Stimulated activated CD8-positive, alpha-beta memory T cell treated with anti-CD3 and anti-CD28 coated beads, Interleukin-12 subunit alpha, Interleukin-12 subunit beta, amount 100 ng/mL, for 24 hours (primary cell): ENCODE measurements around the gene TNFRSF6B.
"Not testable (repeated sequence)": the region's sequence is repeated elsewhere in the genome, so short reads cannot be mapped to it uniquely, and the experiment has no call there.

Source experiments
- DNase-seq: peaks from one replicate; pipeline ENCODE4 v3.0.0-alpha.2; 2020; ENCODE audit errors: extremely low read depth

TNFRSF6B gene

DNA sequence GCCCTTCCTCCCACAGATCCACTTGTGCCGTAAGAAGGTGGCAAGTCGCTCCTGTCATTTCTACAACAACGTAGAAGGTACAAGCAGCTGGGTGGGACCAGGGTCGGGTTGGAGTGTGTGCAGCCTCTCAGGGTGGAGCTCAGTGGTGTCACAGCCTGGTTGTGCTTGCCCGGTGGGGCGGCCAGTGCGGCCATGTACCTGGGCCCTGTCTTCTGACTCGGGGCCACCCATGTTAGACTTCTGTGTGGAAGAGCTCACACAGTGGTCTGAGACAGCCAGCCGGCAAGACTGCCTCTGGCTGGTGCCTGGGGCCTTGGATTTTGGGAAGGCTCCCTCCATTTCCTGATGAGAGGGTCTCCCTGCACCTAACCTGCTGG, 33.7 kb upstream of the TNFRSF6B start:
- DNase-seq, result no peak

- DNase-seq, result no peak
These were observed 33.0 kb upstream of the TNFRSF6B start for GRCh38 chr20:63663332-63664066.

GRCh38 chr20:63664143-63664851, 32.2 kb upstream of the TNFRSF6B start:
- DNase-seq, result no peak

DNA sequence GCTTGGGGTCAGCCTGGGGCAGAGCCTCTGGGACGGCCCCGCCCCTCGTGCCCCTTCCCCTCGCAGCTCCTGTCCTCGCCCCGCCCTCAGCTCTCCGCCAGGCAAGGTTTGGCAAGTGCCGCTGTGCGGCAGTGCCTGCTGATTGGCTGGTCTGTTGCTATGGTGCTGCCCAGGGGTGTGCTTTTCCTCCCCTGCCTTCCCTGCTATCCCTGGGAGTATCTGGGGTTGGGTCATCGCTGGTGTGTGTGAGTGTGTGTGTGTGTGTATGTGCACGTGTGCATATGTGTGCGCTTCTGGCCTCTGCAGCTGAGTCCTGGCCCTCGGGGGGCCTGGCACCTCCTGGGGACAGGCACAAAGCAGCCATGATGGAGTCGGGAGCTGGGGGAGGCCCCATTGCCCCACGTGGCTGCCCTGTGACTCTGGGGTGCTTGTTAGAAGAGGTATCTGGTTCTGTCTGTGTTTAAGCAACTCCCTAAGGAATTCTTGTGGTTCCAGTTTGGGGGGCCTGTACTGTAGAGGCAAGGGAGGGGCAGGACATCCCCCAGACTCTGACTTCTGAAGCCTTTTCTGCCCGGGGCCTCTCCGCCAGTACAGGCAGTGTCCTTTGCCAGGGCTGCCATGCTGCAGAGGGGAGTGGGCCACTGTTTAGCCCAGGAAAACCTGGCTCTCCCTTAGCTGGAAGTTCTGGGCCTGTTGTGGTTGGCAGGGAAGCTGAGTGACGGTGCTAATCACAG, 31.4 kb upstream of the TNFRSF6B start:
- DNase-seq, result no peak

DNA sequence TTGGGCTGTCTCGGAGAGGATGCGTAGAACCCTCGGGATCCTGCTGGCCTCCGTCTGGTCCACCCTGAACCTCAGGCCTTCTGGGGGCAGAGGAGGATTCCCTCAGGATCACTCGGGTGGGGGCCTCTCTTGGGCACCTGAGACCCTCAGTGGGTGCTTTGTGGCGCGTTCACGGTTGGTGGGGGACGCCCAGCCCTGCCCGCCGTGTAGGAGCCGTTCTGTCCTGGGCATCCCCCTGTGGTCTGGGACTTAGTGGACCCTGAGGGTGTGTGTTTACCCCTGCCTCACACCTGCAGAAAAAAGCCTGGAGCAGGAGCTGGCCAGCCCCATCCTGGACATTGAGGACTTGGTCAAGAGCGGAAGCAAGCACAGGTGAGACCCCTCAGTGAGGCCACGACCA, 30.7 kb upstream of the TNFRSF6B start:
- no peak for DNase-seq

GRCh38 chr20:63667858-63668257, 28.6 kb upstream of the TNFRSF6B start:
- DNase-seq, result no peak

DNA sequence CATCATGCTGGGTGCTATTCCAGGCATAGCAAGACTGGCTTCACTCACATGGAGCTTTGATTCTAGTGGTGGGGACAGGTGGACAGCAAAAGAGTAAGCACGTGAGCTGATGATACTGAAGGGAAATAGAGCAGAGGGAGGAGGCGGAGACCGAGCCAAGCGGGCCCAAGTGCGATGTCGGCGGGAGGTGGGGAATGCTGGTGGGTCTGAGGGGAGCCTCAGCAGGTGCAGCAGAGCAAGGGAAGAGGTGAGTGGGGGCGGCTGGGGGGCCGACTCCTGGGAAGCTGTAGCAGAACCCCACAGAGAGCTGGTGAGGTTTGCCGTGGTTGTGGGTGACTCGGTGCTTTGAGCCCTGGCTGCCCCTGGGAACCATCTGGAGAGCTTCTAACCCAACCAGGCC, 28.1 kb upstream of the TNFRSF6B start:
- DNase-seq, result no peak

GRCh38 chr20:63671695-63672094, 24.8 kb upstream of the TNFRSF6B start:
- not testable (repeated sequence) for DNase-seq

GRCh38 chr20:63672666-63673065, 23.8 kb upstream of the TNFRSF6B start:
- no peak for DNase-seq

- DNase-seq, result no peak
These were observed 22.5 kb upstream of the TNFRSF6B start for GRCh38 chr20:63673951-63674350.

- no peak for DNase-seq
These were observed 20.6 kb upstream of the TNFRSF6B start for GRCh38 chr20:63675681-63676368.

DNA sequence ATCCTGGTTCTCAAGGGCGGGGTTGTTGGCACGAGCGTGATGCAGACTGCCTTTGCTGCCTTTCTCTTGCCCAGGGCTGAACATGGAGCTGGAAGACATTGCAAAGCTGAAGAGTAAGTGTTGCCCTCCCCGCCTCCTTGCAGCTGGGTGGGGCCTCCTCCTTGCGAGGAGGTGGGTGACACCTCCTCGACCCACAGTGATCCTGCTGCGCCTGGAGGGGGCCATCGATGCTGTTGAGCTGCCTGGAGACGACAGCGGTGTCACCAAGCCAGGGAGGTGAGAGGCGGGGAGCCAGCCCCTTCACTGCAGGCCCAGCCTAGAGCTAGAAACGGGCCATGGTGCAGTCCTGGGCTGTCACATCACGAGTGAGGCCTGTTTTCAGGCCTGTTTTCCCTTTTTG, 18.4 kb upstream of the TNFRSF6B start:
- no peak for DNase-seq

- DNase-seq, result no peak
These were observed 17.6 kb upstream of the TNFRSF6B start for GRCh38 chr20:63678667-63679465.

- DNase-seq, result no peak
These were observed 16.6 kb upstream of the TNFRSF6B start for GRCh38 chr20:63679799-63680305.

- no peak for DNase-seq
These were observed 16.0 kb upstream of the TNFRSF6B start for GRCh38 chr20:63680427-63680826.

DNA sequence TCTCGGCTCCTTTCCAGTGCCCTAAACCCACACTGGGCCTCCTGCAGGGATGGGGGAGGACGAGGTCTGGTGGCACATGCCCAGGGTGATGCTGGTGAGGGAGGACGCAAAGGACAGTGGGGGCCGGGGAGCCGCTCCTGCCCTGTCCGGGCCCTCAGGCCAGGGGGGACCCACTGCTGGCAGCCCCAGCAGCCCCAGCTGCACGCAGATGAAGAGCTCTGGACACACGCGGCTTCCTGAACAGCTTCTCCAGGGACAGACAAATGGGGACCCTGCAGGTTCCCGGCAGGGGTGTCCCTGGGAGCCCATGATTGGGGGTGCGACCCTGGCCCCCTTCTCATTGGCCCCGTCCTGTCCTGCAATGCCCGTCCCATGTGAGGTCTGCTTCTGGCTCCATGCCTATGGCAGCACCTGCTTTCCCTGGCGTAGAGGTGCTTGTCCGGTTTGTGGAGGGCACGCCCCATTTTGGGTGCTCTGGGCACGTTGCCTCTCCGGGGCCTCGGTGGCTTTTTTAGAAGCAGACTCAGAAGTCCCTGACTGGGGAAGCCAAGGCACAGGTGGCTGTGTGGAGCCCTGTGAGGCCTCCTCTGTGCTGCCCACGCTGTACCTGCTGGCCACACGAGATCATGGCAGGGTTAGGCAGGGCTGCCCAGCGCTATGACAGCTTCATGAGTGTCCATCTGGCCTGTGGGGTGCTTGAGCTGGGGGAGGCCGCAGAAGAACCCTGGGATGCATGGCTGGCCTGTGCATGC, 15.4 kb upstream of the TNFRSF6B start:
- DNase-seq, result no peak

DNA sequence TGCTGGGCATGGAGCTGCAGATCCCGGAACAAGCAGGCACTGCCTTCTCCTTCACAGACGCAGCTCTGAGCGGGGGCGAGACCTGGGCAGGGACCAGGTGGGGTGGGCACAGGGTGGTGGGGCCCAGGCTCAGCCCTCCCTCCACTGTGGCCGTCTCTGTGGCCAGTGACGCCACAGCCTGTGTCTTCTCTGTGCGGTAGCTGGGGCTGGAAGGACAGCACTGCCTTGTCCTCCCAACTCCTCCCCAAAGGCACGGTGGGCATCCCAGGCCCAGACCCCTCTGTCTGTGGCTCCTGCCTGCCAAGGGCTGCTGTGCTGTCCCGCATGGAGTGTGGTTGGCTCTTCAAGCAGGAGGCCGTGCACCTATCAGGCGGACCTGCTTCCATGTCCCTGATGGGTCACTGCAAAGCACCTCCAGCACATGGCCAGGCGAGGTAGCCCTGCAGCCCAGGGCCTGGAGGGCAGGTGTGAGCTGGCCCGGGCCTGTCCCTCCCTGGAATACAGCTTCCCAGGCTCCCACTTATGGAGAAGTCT, 14.8 kb upstream of the TNFRSF6B start:
- DNase-seq, result no peak

DNA sequence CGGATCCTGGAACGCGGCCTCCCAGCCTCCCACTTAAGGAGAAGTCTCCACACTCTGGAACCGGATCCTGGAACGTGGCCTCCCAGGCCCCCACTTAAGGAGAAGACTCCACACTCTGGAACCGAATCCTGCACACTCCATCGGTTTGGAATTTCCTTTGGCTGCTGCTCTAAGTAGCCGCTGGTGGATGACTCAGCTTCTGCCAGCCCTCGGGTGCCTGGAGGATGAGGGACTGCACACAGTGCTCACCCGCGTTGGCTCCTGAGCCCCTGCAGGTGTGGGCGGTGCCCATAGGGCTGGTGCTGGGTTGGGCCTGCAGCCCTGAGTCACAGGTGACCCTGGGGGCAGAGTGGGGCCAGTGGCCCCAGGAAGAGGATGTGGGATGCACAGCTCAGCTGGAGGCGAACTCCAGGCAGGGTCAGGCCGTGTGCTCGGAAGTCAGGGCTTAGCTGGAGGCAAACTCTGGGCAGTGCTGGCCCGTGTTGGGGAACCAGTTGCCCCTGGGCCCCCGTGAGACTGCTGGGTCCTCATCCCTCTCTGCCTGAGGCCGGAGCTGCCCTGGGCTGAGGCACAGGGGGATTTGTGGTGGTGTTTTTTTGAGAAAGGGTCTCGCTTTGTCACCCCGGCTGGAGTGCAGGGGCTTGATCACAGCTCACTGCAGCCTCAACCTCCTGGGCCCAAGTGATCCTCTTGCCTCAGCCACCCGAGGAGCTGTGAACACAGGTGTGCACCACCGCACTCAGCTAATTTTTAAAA, 13.9 kb upstream of the TNFRSF6B start:
- DNase-seq, result no peak

DNA sequence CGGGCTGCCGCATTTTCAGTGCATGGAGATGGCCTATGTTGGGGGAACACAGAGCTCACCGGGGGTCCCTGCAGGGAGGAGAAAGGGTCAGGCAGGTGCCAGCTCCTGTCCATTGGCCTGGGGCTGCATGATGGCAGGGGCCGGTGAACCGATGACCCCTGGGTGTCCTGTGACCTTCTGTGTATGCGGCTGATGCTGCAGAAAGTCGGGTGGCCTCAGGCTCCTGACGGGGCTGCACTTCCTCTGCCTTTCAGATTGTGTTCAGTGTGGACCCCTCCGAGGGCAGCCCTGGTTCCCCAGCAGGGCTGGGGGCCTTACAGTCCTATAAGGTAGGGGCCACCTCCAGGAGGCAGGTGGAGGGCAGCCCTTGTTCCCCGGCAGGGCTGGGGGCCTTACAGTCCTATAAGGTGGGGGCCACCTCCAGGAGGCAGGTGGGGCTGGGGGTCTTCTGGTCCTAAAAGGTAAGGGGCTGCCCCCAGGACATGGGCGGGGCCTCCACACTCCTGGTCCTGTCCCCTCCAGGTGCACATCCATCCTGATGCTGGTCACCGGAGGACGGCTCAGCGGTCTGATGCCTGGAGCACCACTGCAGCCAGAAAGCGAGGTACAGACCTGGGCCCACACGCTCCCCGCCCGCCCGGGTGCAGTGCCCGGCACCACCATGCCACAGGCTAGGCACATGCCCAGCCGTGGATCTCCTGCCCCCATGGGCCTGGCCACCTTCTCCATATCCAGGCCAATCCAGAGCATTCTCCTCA, 11.0 kb upstream of the TNFRSF6B start:
- DNase-seq, result no peak
